Peyer's patch (tissue), 4 donors: ENCODE data around the gene MIF4GD. TPM values are rescaled to one million over a fixed set of nuclear protein-coding genes. Genes with fewer than 3 reads are reported as not detected.

Experiments used
- total RNA-seq, 4 donors: library from RNA; depleted of rRNA; stranded (reverse); fragments of >200 nt; gene quantifications; one replicate each; pipeline ENCODE4 v1.1.0, GENCODE V29; 2016

Gene MIF4GD
- total RNA-seq, 4 donors from 2014 or later = 14.5 to 35.5 (median 18.9) TPM

Other genes starting within 250 kb of the MIF4GD start
- gene ATP5PD, start 224.3 kb downstream of the MIF4GD start, total RNA-seq = 100 to 1,000 TPM; 202 to 302 (median 247) TPM
- gene KCTD2, start 224.0 kb downstream of the MIF4GD start, total RNA-seq = 10 to 100 TPM; 14.9 to 23.5 (median 20.4) TPM
- gene SLC16A5, start 183.3 kb downstream of the MIF4GD start, total RNA-seq = 100 to 1,000 TPM in 3 of 4 donors, 10 to 100 TPM in 1; 47.9 to 211 (median 147) TPM
- gene ARMC7, start 161.3 kb downstream of the MIF4GD start, total RNA-seq = 10 to 100 TPM in 3 of 4 donors, 1 to 10 TPM in 1; 4.1 to 27.0 (median 24.1) TPM
- 100 to 1,000 TPM; 151 to 176 (median 156) TPM for gene NT5C, start 139.5 kb downstream of the MIF4GD start, total RNA-seq
- gene JPT1, start 116.7 kb downstream of the MIF4GD start, total RNA-seq = 100 to 1,000 TPM; 132 to 261 (median 202) TPM
- gene SUMO2, start 88.3 kb downstream of the MIF4GD start, total RNA-seq = 10 to 100 TPM; 22.5 to 52.8 (median 37.4) TPM
- 10 to 100 TPM; 34.0 to 52.8 (median 36.7) TPM for gene NUP85, start 65.6 kb downstream of the MIF4GD start, total RNA-seq
- 100 to 1,000 TPM in 1 of 4 donors, 10 to 100 TPM in 3; 34.0 to 153 (median 77.0) TPM for gene GGA3, start 9.6 kb downstream of the MIF4GD start, total RNA-seq
- 10 to 100 TPM; 23.9 to 53.6 (median 45.3) TPM for gene MRPS7, start 9.4 kb downstream of the MIF4GD start, total RNA-seq
- gene SLC25A19, start 18.2 kb upstream of the MIF4GD start, total RNA-seq = 10 to 100 TPM in 3 of 4 donors, 1 to 10 TPM in 1; 8.2 to 24.8 (median 17.0) TPM
- 100 to 1,000 TPM in 2 of 4 donors, 10 to 100 TPM in 2; 64.8 to 120 (median 98.3) TPM for gene GRB2, start 134.4 kb upstream of the MIF4GD start, total RNA-seq
- 100 to 1,000 TPM; 114 to 340 (median 178) TPM for gene TMEM94, start 185.4 kb upstream of the MIF4GD start, total RNA-seq
- 10 to 100 TPM; 12.4 to 24.0 (median 17.3) TPM for gene CASKIN2, start 244.3 kb upstream of the MIF4GD start, total RNA-seq
- gene TSEN54, start 245.3 kb upstream of the MIF4GD start, total RNA-seq = 10 to 100 TPM; 47.9 to 89.5 (median 80.0) TPM